Prostate gland (tissue), 2 donors: ENCODE measurements around the gene SETBP1.

Experiments
- POLR2A ChIP-seq: fragments of 450-650 bp; IDR thresholded peaks from one replicate; pipeline ENCODE4 v1.6.1; 2016; ENCODE audit warnings: antibody characterized with exemption, mild to moderate bottlenecking
- TF ChIP-seq, protein P1 (sequence below), 4 experiments: fragments of 200-600 bp in 2 of 4; fragments of 450-650 bp in 2 of 4; sonication (generic) in 2 of 4; IDR thresholded peaks; 1 replicate in 3 of 4; 2 replicates in 1 of 4; pipeline ENCODE4 v1.5.1; 2016 to 2019; ENCODE audit warnings: antibody characterized with exemption in 4 of 4, mild to moderate bottlenecking in 2 of 4, moderate library complexity in 2 of 4

DNA sequence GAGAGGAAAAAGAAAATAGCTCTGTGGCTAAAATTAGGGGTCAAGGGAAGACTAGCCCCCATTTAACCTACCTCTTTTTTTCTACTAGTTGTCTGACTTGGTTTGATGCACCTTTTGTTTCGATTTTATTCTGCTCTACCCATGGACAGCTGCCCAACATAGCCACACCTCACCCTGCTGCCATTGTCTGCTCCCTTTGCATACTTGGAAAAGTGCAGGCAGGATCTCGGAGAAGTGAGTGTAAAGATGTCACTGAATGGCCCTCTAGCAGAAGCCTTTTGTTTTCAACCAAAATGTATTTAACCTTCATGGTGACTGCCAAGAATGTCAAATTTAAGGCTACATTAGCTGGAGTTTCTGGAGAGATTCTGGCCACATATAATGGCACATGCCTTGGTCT, 62.9 kb downstream of the SETBP1 start:
- TF ChIP-seq, protein P1, sequence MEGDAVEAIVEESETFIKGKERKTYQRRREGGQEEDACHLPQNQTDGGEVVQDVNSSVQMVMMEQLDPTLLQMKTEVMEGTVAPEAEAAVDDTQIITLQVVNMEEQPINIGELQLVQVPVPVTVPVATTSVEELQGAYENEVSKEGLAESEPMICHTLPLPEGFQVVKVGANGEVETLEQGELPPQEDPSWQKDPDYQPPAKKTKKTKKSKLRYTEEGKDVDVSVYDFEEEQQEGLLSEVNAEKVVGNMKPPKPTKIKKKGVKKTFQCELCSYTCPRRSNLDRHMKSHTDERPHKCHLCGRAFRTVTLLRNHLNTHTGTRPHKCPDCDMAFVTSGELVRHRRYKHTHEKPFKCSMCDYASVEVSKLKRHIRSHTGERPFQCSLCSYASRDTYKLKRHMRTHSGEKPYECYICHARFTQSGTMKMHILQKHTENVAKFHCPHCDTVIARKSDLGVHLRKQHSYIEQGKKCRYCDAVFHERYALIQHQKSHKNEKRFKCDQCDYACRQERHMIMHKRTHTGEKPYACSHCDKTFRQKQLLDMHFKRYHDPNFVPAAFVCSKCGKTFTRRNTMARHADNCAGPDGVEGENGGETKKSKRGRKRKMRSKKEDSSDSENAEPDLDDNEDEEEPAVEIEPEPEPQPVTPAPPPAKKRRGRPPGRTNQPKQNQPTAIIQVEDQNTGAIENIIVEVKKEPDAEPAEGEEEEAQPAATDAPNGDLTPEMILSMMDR (IDR thresholded peaks at IDR 0.05), result no peak
- no peak for TF ChIP-seq POLR2A
